GM23248 (cell line): ENCODE measurements around the gene GADD45G.

Experiments used
- EZH2 ChIP-seq: fragments of 200-600 bp; sonication (generic); IDR thresholded peaks from 2 replicates; pipeline ENCODE4 v1.6.1; 2018; ENCODE audit warnings: antibody characterized with exemption, mild to moderate bottlenecking; ENCODE audit not compliant: insufficient read depth, poor library complexity, severe bottlenecking
- EZH2phosphoT487 ChIP-seq: fragments of 200-600 bp; sonication (generic); IDR thresholded peaks from 2 replicates; pipeline ENCODE4 v1.6.1; 2018; ENCODE audit warnings: antibody characterized with exemption, moderate library complexity, mild to moderate bottlenecking, low read depth; ENCODE audit not compliant: insufficient read depth

- TF ChIP-seq EZH2 (no peak), EZH2phosphoT487 (no peak)
Observed at GRCh38 chr9:89562186-89562814, 42.5 kb upstream of the GADD45G start.
